MCF 10A (cell line): ENCODE data around the gene KIAA0513. TPM values are rescaled to one million over a fixed set of nuclear protein-coding genes. Genes with fewer than 3 reads are reported as not detected.

Source experiments
- BruUV-seq: library from RNA; stranded (reverse); fragments of 400-500 nt; replicated peaks from 2 replicates; lab custom pipeline; 2021; lab: Mats Ljungman, UMichigan
- CTCF ChIA-PET: fragments of 300-600 bp; sonication (Branson Sonifier 250); formaldehyde crosslinking; extraction: SDS; loops from one replicate; lab custom pipeline; 2021; ENCODE audit warnings: antibody characterized with exemption, inconsistent platforms; lab: Yijun Ruan, JAX
- POLR2A ChIA-PET: fragments of 300-600, 350-650 bp; sonication (Branson Sonifier 250); formaldehyde crosslinking; extraction: SDS; loops from one replicate; lab custom pipeline; 2020; ENCODE audit warnings: antibody characterized with exemption, inconsistent platforms; lab: Yijun Ruan, JAX
- DNase-seq: peaks from one replicate; pipeline ENCODE4 v3.0.0-alpha.2; 2018; ENCODE audit not compliant: unreplicated experiment
- H3K27ac Mint-ChIP-seq: one replicate; pipeline ENCODE4 v1.8.0; 2022; ENCODE audit warnings: mild to moderate bottlenecking, low read depth, mixed read lengths; ENCODE audit not compliant: unreplicated experiment
- H3K27me3 Mint-ChIP-seq: one replicate; pipeline ENCODE4 v1.8.0; 2022; ENCODE audit warnings: mixed read lengths; ENCODE audit not compliant: insufficient read depth, unreplicated experiment
- H3K36me3 Mint-ChIP-seq: one replicate; pipeline ENCODE4 v1.8.0; 2022; ENCODE audit warnings: mild to moderate bottlenecking, moderate library complexity, mixed read lengths; ENCODE audit not compliant: insufficient read depth, unreplicated experiment
- H3K4me1 Mint-ChIP-seq: one replicate; pipeline ENCODE4 v1.8.0; 2022; ENCODE audit warnings: mixed read lengths; ENCODE audit not compliant: insufficient read depth, unreplicated experiment
- H3K4me3 Mint-ChIP-seq: one replicate; pipeline ENCODE4 v1.8.0; 2022; ENCODE audit warnings: mild to moderate bottlenecking, moderate library complexity, mixed read lengths; ENCODE audit not compliant: unreplicated experiment
- H3K9me3 Mint-ChIP-seq: one replicate; pipeline ENCODE4 v1.8.0; 2022; ENCODE audit warnings: mixed read lengths; ENCODE audit not compliant: unreplicated experiment
- CTCF ChIP-seq: fragments of 200-600 bp; IDR thresholded peaks from one replicate; pipeline ENCODE4 v1.8.0; 2022; ENCODE audit warnings: antibody characterized with exemption, mild to moderate bottlenecking; ENCODE audit not compliant: unreplicated experiment
- intact Hi-C: fragments of 100-400 bp; cut with micrococcal nuclease; formaldehyde crosslinking; loops from 2 replicates; pipeline ENCODE4 v1.14.1; 2022
- total RNA-seq: library from RNA; stranded (reverse); gene quantifications from 2 replicates; pipeline ENCODE4 v1.2.3, GENCODE V29; 2022

KIAA0513 gene
- total RNA-seq, 1 experiment from 2014 or later: 4.2 TPM

- no TSS peak for BruUV-seq
- no peak for TF ChIP-seq CTCF
- Mint-ChIP-seq H3K4me3 (no peak overlapping the region), H3K4me1 (no peaks in the 10 kb centered on the region), H3K36me3 (no peaks in the 10 kb centered on the region), H3K27ac (no peak overlapping the region), H3K9me3 (no peaks in the 10 kb centered on the region), H3K27me3 (no peaks in the 10 kb centered on the region)
- ChIA-PET CTCF (interaction anchor here (1.6 kb wide), 1 partner anchor 40 kb away, joined by 8 read pairs; no protein-coding TSS in a partner anchor), POLR2A (interaction anchor here (0.6 to 1.3 kb wide), 2 partner anchors 35 to 181 kb away, joined by 3 to 4 read pairs; partner anchors contain the start of gene ZDHHC7)
- no peak for DNase-seq
- intact Hi-C loops: no loop called here
Observed at GRCh38 chr16:85046472-85046916, 18.9 kb downstream of the KIAA0513 start.

GRCh38 chr16:85046931-85047866, 19.6 kb downstream of the KIAA0513 start:
- no TSS peak for BruUV-seq
- no peaks in the 10 kb centered on the region for H3K9me3 Mint-ChIP-seq
- POLR2A ChIA-PET: interaction anchor here (0.6 to 1.3 kb wide), 3 partner anchors 36 to 182 kb away, joined by 3 to 4 read pairs (median 3); partner anchors contain the start of gene ZDHHC7
- no peak overlapping the region for H3K27ac Mint-ChIP-seq
- no peaks in the 10 kb centered on the region for H3K4me1 Mint-ChIP-seq
- intact Hi-C loops: no loop called here
- CTCF ChIA-PET: interaction anchor here (1.6 kb wide), 1 partner anchor 39 kb away, joined by 8 read pairs; no protein-coding TSS in a partner anchor
- H3K27me3 Mint-ChIP-seq: no peaks in the 10 kb centered on the region
- DNase-seq: no peak
- TF ChIP-seq CTCF: no peak
- H3K36me3 Mint-ChIP-seq: no peaks in the 10 kb centered on the region
- no peak overlapping the region for H3K4me3 Mint-ChIP-seq

GRCh38 chr16:85047867-85048455, 20.4 kb downstream of the KIAA0513 start:
- H3K4me3 Mint-ChIP-seq: no peak overlapping the region
- intact Hi-C loops: no loop called here
- no peaks in the 10 kb centered on the region for H3K9me3 Mint-ChIP-seq
- no peak for DNase-seq
- H3K27me3 Mint-ChIP-seq: no peaks in the 10 kb centered on the region
- ChIA-PET CTCF (interaction anchor here (0.6 to 1.6 kb wide), 2 partner anchors 39 to 493 kb away, joined by 5 to 8 read pairs; no protein-coding TSS in a partner anchor), POLR2A (interaction anchor here (1.0 kb wide), 1 partner anchor 21 kb away, joined by 3 read pairs; no protein-coding TSS in a partner anchor)
- no peak for TF ChIP-seq CTCF
- H3K4me1 Mint-ChIP-seq: no peaks in the 10 kb centered on the region
- no peaks in the 10 kb centered on the region for H3K36me3 Mint-ChIP-seq
- no peak overlapping the region for H3K27ac Mint-ChIP-seq
- no TSS peak for BruUV-seq
